Stomach (tissue), 4 donors: ENCODE results near the gene PRKD1.

ENCODE experiments used
- EP300 ChIP-seq: sonication (generic); formaldehyde crosslinking; IDR thresholded peaks from one replicate; pipeline ENCODE4 v1.6.1; 2017; ENCODE audit warnings: antibody characterized with exemption
- POLR2AphosphoS5 ChIP-seq, 3 donors: sonication (generic); formaldehyde crosslinking; IDR thresholded peaks; one replicate each; pipeline ENCODE4 v1.6.1; 2016; ENCODE audit warnings: antibody characterized with exemption in 3 of 3
- TF ChIP-seq, protein P1 (sequence below), 7 experiments: fragments of 450-650 bp in 4 of 7; fragments of 200-600 bp in 3 of 7; sonication (generic) in 3 of 7; IDR thresholded peaks; one replicate each; pipeline ENCODE4 v1.5.1; 2016 to 2019; ENCODE audit warnings: antibody characterized with exemption in 7 of 7, control low read depth in 2 of 7, mild to moderate bottlenecking in 1 of 7

DNA sequence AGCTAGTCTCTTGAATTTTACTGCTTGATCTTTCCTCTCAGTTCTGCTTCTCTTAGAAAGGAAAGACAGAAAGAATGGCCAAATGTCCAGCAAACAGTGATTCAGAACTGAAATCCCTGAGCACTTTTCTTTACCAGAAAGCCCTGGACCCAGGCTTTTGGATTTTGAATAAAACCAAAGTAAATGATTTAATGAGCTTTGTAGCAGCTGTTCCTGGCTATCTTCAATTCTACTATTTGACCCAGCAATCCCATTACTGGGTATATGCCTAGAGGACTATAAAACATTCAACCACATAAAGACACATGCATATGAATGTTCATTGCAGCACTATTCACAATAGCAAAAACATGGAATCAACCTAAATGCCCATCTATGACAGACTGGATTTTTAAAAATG is 187.2 kb downstream of the PRKD1 start:
- TF ChIP-seq, protein P1, sequence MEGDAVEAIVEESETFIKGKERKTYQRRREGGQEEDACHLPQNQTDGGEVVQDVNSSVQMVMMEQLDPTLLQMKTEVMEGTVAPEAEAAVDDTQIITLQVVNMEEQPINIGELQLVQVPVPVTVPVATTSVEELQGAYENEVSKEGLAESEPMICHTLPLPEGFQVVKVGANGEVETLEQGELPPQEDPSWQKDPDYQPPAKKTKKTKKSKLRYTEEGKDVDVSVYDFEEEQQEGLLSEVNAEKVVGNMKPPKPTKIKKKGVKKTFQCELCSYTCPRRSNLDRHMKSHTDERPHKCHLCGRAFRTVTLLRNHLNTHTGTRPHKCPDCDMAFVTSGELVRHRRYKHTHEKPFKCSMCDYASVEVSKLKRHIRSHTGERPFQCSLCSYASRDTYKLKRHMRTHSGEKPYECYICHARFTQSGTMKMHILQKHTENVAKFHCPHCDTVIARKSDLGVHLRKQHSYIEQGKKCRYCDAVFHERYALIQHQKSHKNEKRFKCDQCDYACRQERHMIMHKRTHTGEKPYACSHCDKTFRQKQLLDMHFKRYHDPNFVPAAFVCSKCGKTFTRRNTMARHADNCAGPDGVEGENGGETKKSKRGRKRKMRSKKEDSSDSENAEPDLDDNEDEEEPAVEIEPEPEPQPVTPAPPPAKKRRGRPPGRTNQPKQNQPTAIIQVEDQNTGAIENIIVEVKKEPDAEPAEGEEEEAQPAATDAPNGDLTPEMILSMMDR (IDR thresholded peaks at IDR 0.05), result no peak
- TF ChIP-seq POLR2AphosphoS5 (IDR thresholded peaks at IDR 0.05) (no peak), EP300 (no peak)
